AG20443 (cell line): ENCODE data around the gene PPM1L.

Experiments
- DNase-seq: peaks from one replicate; pipeline ENCODE4 v3.0.0; 2012; ENCODE audit warnings: low spot score, mixed read lengths

PPM1L gene

DNA sequence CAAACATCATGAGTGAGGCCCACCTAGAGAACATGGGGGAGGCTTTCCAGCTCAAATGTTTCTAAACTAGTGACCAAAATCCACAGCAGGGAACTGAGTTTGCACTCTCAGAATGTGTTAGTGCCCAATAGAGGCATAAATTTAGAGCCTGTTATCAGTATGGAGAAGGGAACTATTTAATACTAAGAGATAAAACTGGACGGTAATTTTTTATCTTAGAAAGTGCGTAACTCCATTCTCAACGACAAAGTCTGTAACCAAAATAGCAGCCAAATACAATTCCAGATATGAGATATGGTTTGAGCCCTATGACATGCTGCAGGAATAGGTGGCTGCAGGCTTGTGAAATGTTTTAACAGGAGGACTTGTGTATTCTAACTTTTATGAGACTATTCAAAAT, 345.6 kb downstream of the PPM1L start:
- DNase-seq = no peak

DNA sequence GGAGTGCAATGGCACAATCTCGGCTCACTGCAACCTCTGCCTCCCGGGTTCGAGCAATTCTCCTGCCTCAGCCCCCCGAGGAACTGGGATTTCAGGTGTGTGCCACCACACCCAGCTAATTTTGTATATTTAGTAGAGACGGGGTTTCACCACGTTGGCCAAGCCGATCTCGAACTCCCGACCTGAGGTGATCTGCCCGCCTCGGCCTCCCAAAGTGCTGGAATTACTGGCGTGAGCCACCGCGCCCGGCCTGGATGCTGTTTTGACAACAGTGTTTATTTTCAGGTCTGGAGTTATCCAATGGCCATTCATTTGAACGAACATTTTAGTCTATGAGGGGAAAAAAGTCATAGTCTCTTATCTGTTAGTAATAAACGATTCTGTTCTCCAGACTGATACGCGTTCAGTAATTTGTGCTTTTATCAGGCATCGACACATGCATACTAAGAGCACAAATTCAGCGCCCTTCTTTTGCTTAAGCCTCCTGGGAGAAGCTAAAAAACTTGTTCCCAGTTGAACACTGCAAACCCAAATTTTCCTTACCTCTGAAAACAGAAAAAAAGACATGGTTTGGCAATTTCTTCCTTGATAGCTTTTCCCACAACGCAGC, 347.9 kb downstream of the PPM1L start:
- no peak for DNase-seq

DNA sequence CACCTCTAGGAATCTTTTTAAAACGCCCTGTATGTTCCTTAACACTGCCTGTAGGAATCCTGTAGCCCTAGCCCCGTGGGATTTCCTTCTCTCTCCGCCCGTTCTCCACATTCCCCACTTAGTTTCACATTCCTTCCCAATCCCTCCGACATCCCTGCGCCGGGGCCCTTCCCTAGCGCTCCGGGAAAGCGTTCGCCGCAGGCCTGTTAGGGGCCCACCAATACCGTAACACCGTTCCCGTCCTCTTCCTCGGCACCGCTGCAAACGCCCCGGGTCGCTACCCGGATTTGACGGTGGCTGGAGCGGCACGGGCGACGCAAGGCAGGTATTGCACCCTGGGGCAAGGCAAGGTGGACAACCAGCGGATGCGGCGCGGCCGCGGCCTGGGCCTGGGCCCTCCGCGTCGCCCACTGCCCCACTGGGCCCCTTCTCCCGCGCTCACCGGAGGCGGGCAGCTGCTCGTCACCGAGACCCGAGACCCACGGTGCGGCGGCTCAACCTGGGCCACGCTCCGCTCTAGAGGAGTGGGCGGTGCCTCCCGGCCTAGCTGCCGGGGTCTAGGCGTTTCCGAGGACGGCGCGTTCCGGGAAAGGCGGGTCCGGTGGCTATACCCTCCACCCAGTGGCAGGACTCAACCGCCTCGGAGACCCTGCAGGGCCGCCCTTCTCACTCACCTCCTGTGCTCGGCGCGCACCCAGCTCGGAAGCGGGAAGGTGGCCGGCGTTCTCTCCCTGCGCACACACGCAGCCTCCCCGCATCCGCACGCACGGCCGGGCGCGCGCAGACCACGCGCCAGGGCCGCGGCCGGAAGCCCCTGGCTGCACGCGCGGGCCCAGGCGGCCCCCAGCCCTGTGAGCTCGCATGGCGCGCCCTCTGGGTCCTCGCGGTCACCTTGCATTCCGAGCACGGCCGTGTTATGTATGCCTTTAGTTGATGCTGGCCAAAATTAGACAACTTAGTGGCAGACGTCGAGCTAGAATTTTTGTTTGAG, 348.8 kb downstream of the PPM1L start, which contains the start of gene B3GALNT1:
Gene B3GALNT1, minus strand, starts transcription at position 789 of the 991 bp plus-strand sequence. CDS start 18,595 bp downstream, outside the sequence.
- peak; percentile 67 for DNase-seq

DNA sequence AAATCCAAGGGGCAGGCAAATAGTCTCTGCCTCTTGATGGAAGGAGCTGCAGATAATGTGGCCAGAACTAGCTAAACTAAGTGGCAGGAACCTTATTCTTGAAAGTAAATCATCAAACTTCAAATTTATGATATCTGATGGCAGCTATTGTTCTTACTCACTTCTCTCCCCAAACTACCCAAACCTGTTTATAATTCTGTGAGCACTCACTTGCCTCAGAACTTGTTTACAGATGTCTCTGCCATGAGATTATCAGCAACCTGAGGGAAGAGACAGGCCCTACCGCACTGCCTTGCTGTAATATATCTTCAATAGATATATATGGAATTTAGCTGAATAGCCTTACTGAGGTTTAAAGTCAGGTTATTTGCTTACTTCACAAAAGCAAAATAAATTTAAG, 351.3 kb downstream of the PPM1L start:
- no peak for DNase-seq

DNA sequence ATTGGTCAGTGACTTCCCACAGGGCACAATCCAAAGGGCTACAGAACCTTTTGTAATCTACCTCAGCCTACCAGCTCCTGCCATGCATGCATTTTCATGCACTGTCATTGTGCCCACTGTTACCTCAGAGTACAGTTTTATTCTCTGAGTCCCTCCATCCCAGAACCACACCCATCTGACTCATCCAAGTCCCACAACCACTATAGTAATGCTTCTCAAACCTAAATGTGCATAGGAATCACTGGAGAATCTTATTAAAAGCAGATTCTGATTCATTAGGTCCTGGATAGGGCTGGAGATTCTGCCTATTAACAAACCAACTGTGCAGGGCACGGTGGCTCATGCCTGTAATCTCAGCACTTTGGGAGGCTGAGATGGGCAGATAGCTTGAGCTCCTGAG, 352.8 kb downstream of the PPM1L start:
- DNase-seq = peak; percentile 45

DNA sequence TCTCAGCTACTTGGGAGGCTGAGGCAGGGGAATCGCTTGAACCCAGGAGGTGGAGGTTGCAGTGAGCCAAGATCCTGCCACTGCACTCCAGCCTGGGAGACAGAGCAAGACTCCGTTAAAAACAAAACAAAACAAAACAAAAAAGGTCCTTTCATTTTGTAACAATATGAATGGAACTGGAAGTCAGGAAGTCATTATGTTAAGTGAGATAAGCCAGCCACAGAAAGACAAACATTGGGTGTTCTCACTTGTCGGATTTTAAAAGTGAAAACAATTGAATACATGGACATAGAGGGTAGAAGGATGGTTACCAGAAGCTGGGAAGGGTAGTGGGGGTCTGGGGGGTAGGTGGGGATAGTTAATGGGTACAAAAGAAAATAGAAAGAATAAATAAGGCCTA, 361.6 kb downstream of the PPM1L start:
- DNase-seq = no peak

DNA sequence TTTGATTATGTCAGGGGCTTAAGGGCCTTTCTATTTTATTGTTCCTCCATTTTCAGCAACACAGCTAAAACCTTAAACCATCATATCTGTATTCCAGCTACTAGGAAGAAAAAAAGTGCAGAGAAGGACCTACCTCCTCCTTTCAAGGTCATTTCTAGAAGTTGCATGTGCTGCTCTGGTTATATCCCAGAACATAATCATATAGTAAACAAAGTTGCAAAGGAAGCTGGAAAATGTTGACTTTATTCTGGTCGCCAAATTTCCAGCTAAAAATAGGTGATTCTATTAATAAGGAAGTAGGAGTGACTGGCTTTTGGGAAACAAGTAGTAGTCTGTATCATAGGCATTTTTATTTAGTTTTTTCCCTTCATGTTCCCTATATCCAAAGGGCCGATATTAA, 370.5 kb downstream of the PPM1L start:
- no peak for DNase-seq
